Measurements from ENCODE around the gene LRRC8D. TPM values are rescaled to one million over a fixed set of nuclear protein-coding genes. Genes with fewer than 3 reads are reported as not detected.

The LRRC8D gene
- total and polyA plus RNA-seq, 2 experiments from 2014 or later = 23.6 to 48.8 TPM

DNA sequence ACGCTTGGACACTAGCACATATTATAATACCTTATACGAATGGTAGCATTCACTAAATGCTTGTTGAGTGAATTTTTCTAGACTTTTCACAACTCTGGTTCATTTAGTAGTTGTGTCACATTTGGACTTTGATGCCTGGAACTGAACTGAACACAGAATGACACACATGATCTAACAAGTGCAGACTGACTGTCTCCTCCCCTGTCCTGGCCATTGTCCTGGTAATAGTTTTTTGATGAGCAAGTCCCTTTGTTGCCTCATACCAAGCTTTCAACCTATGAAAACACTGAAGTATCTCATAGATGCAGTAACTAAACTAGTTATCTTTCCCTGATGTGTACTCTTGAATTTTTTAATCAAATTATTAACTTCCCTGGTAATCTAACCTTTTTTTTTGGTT lies 66.4 kb downstream of the LRRC8D start:
- H3K27me3 ChIP-seq (ENCODE audit: insufficient read depth) = no peaks in the 10 kb centered on the region
- no peak overlapping the region for H3K4me3 ChIP-seq
- Mint-ChIP-seq H3K27me3 (ENCODE audit: insufficient read depth, low read depth, poor library complexity) (peaks cover 3% of the 10 kb centered on the region), H3K27ac (no peak overlapping the region), H3K4me1 (peaks cover 34% of the 10 kb centered on the region), H3K9me3 (no peaks in the 10 kb centered on the region), H3K36me3 (ENCODE audit: low read depth) (peaks cover 7% of the 10 kb centered on the region), H3K4me3 (no peak overlapping the region)
- DNase-seq (ENCODE audit: low spot score) = no peak
- peaks cover 34% of the 10 kb centered on the region for H3K79me2 ChIP-seq (replicated peaks; ENCODE audit: insufficient read depth)
- no peak for ATAC-seq
- H4K20me1 ChIP-seq (replicated peaks; ENCODE audit: insufficient read depth) = 0 out of 2 replicates have a peak, but pooled peaks cover 6% of the 10 kb centered on the region
- H3K36me3 ChIP-seq (ENCODE audit: insufficient read depth) = no peaks in the 10 kb centered on the region
- no peak overlapping the region for H3K27ac ChIP-seq (ENCODE audit: low read depth)
- TF ChIP-seq JUNB (IDR thresholded peaks at IDR 0.05; ENCODE audit: unreplicated experiment) = no peak
- TF ChIP-seq, protein P1, sequence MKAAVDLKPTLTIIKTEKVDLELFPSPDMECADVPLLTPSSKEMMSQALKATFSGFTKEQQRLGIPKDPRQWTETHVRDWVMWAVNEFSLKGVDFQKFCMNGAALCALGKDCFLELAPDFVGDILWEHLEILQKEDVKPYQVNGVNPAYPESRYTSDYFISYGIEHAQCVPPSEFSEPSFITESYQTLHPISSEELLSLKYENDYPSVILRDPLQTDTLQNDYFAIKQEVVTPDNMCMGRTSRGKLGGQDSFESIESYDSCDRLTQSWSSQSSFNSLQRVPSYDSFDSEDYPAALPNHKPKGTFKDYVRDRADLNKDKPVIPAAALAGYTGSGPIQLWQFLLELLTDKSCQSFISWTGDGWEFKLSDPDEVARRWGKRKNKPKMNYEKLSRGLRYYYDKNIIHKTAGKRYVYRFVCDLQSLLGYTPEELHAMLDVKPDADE (IDR thresholded peaks at IDR 0.05) = no peak
- TF ChIP-seq ZNF331 (CRISPR knock-in tag; IDR thresholded peaks at IDR 0.05; ENCODE audit: low read depth) = no peak
- TF ChIP-seq EZH2 (IDR thresholded peaks at IDR 0.05; ENCODE audit: low read depth, unreplicated experiment) = no peak
- no peak for TF ChIP-seq POLR2AphosphoS5 (IDR thresholded peaks at IDR 0.05; ENCODE audit: low read depth)
- no peak for TF ChIP-seq EZH2phosphoT487 (IDR thresholded peaks at IDR 0.05; ENCODE audit: unreplicated experiment)
- H2AFZ ChIP-seq = no peak overlapping the region
- no peaks in the 10 kb centered on the region for H3F3A ChIP-seq (replicated peaks; ENCODE audit: low read depth)
- no peak overlapping the region for H3K4me2 ChIP-seq
- H3K9me2 ChIP-seq (ENCODE audit: insufficient read depth) = no peaks in the 10 kb centered on the region
- H3K4me1 ChIP-seq (ENCODE audit: insufficient read depth) = peaks cover 16% of the 10 kb centered on the region

DNA sequence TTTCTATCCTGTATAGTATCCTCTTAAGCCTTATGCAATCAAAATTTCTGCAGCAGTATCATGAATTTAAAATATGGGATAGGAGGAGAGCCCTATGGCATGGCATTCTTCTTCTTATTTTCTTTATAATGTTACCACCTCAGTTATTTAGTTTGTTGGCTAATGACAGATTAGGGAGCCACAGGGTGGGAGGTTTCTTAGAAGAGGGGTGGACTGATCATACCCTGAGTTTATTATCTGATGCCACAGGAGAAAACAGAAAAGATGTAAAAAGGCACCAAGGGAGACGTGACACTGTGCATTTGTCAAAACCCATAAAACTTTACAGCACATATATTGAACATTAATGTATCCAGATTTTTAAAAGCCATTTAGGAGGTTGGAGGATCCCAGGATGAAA lies 66.9 kb downstream of the LRRC8D start:
- Mint-ChIP-seq H3K36me3 (ENCODE audit: low read depth) (peaks cover 2% of the 10 kb centered on the region), H3K27me3 (ENCODE audit: insufficient read depth, low read depth, poor library complexity) (peaks cover 3% of the 10 kb centered on the region), H3K27ac (peak overlapping the region; percentile 20; the same call in 1 of the 2 replicates), H3K4me1 (peaks cover 33% of the 10 kb centered on the region), H3K9me3 (no peaks in the 10 kb centered on the region), H3K4me3 (no peak overlapping the region)
- Histone ChIP-seq H3K36me3 (ENCODE audit: insufficient read depth) (no peaks in the 10 kb centered on the region), H4K20me1 (replicated peaks; ENCODE audit: insufficient read depth) (0 out of 2 replicates have a peak, but pooled peaks cover 6% of the 10 kb centered on the region), H3F3A (replicated peaks; ENCODE audit: low read depth) (no peaks in the 10 kb centered on the region), H3K4me2 (no peak overlapping the region), H2AFZ (no peak overlapping the region), H3K4me1 (ENCODE audit: insufficient read depth) (peaks cover 16% of the 10 kb centered on the region), H3K79me2 (replicated peaks; ENCODE audit: insufficient read depth) (peaks cover 34% of the 10 kb centered on the region), H3K4me3 (no peak overlapping the region), H3K9me2 (ENCODE audit: insufficient read depth) (no peaks in the 10 kb centered on the region), H3K27ac (ENCODE audit: low read depth) (no peak overlapping the region), H3K27me3 (ENCODE audit: insufficient read depth) (no peaks in the 10 kb centered on the region)
- ATAC-seq = no peak
- no peak for DNase-seq (ENCODE audit: low spot score)
- TF ChIP-seq CREB1 (CRISPR knock-in tag; IDR thresholded peaks at IDR 0.05; ENCODE audit: low read depth) (no peak), STAT1 (IDR thresholded peaks at IDR 0.05; ENCODE audit: unreplicated experiment) (no peak), NANOG (IDR thresholded peaks at IDR 0.05; ENCODE audit: borderline replicate concordance) (no peak), POLR2AphosphoS5 (IDR thresholded peaks at IDR 0.05; ENCODE audit: low read depth) (no peak), ZNF331 (CRISPR knock-in tag; IDR thresholded peaks at IDR 0.05; ENCODE audit: low read depth) (no peak)
- TF ChIP-seq, protein P2, sequence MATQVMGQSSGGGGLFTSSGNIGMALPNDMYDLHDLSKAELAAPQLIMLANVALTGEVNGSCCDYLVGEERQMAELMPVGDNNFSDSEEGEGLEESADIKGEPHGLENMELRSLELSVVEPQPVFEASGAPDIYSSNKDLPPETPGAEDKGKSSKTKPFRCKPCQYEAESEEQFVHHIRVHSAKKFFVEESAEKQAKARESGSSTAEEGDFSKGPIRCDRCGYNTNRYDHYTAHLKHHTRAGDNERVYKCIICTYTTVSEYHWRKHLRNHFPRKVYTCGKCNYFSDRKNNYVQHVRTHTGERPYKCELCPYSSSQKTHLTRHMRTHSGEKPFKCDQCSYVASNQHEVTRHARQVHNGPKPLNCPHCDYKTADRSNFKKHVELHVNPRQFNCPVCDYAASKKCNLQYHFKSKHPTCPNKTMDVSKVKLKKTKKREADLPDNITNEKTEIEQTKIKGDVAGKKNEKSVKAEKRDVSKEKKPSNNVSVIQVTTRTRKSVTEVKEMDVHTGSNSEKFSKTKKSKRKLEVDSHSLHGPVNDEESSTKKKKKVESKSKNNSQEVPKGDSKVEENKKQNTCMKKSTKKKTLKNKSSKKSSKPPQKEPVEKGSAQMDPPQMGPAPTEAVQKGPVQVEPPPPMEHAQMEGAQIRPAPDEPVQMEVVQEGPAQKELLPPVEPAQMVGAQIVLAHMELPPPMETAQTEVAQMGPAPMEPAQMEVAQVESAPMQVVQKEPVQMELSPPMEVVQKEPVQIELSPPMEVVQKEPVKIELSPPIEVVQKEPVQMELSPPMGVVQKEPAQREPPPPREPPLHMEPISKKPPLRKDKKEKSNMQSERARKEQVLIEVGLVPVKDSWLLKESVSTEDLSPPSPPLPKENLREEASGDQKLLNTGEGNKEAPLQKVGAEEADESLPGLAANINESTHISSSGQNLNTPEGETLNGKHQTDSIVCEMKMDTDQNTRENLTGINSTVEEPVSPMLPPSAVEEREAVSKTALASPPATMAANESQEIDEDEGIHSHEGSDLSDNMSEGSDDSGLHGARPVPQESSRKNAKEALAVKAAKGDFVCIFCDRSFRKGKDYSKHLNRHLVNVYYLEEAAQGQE (IDR thresholded peaks at IDR 0.05; ENCODE audit: unreplicated experiment) = no peak
- TF ChIP-seq, protein P1 (IDR thresholded peaks at IDR 0.05) = no peak
